Stomach (tissue), 4 donors: ENCODE data around the gene GRAMD2B.

ENCODE experiments used
- CTCF ChIP-seq, 7 experiments: fragments of 450-650 bp in 4 of 7; fragments of 200-600 bp in 3 of 7; sonication (generic) in 3 of 7; IDR thresholded peaks; one replicate each; pipeline ENCODE4 v1.5.1; 2016 to 2019; ENCODE audit warnings: antibody characterized with exemption in 7 of 7, control low read depth in 2 of 7, mild to moderate bottlenecking in 1 of 7
- EP300 ChIP-seq: sonication (generic); formaldehyde crosslinking; IDR thresholded peaks from one replicate; pipeline ENCODE4 v1.6.1; 2017; ENCODE audit warnings: antibody characterized with exemption
- POLR2A ChIP-seq, 4 donors: fragments of 450-650 bp; IDR thresholded peaks; one replicate each; pipeline ENCODE4 v1.6.1; 2016; ENCODE audit warnings: antibody characterized with exemption in 4 of 4, control low read depth in 2 of 4, mild to moderate bottlenecking in 1 of 4, moderate library complexity in 1 of 4

GRCh38 chr5:126398791-126399190 is 24.4 kb upstream of the GRAMD2B start:
- TF ChIP-seq CTCF (IDR thresholded peaks at IDR 0.05): no peak
- no peak for TF ChIP-seq POLR2A (IDR thresholded peaks at IDR 0.05)
- TF ChIP-seq EP300: no peak
